Ascending aorta (tissue), 2 donors: ENCODE results near the gene LAMA5. TPM values are rescaled to one million over a fixed set of nuclear protein-coding genes. Genes with fewer than 3 reads are reported as not detected.

Experiments used
- DNase-seq, 2 donors: peaks; one replicate each; pipeline ENCODE4 v3.0.0-alpha.2; 2019; ENCODE audit warnings: low spot score in 2 of 2
- H3K27ac ChIP-seq, 2 donors: fragments of 200-600 bp; sonication (generic); one replicate each; pipeline ENCODE4 v1.5.1; 2016 to 2017; ENCODE audit warnings: mild to moderate bottlenecking in 1 of 2
- H3K27me3 ChIP-seq: fragments of 200-600 bp; sonication (generic); one replicate; pipeline ENCODE4 v1.5.1; 2017
- H3K36me3 ChIP-seq, 2 donors: fragments of 200-600 bp; sonication (generic); one replicate each; pipeline ENCODE4 v1.5.1; 2016
- H3K4me1 ChIP-seq, 2 donors: fragments of 200-600 bp; sonication (generic); one replicate each; pipeline ENCODE4 v1.5.1; 2016 to 2017; ENCODE audit warnings: mild to moderate bottlenecking in 1 of 2
- H3K4me3 ChIP-seq, 2 donors: fragments of 200-600 bp; sonication (generic); one replicate each; pipeline ENCODE4 v1.5.1; 2016 to 2017; ENCODE audit warnings: mild to moderate bottlenecking in 1 of 2
- H3K9me3 ChIP-seq, 2 donors: fragments of 200-600 bp; sonication (generic); one replicate each; pipeline ENCODE4 v1.5.1; 2016
- CTCF ChIP-seq, 3 experiments: fragments of 200-600 bp in 2 of 3; fragments of 450-650 bp in 1 of 3; sonication (generic) in 2 of 3; IDR thresholded peaks; one replicate each; pipeline ENCODE4 v1.5.1; 2016 to 2019; ENCODE audit warnings: antibody characterized with exemption in 3 of 3, mild to moderate bottlenecking in 1 of 3, moderate library complexity in 1 of 3
- intact Hi-C: fragments of 100-400 bp; cut with DNase I; formaldehyde crosslinking; loops from one replicate; pipeline ENCODE4 v1.15.1; 2023
- total RNA-seq: library from RNA; depleted of rRNA; stranded (reverse); fragments of >200 nt; gene quantifications from one replicate; pipeline ENCODE4 v1.1.0, GENCODE V29; 2016

Gene LAMA5
- total RNA-seq, 1 donor from 2014 or later: 469 TPM

GRCh38 chr20:62350629-62351422, 16.3 kb downstream of the LAMA5 start:
- H3K4me1 ChIP-seq: peaks cover 27 to 39% of the 10 kb centered on the region in 2 donors
- H3K9me3 ChIP-seq: no peaks in the 10 kb centered on the region
- peaks cover 43 to 47% of the 10 kb centered on the region in 2 donors for H3K36me3 ChIP-seq
- intact Hi-C loops: no loop called here
- H3K27ac ChIP-seq: peak overlapping the region; percentile 4 to 38
- no peak overlapping the region for H3K4me3 ChIP-seq
- H3K27me3 ChIP-seq: no peaks in the 10 kb centered on the region
- TF ChIP-seq CTCF (IDR thresholded peaks at IDR 0.05): no peak
- no peak for DNase-seq

- Histone ChIP-seq H3K4me1 (peaks cover 25 to 32% of the 10 kb centered on the region in 2 donors), H3K27me3 (no peaks in the 10 kb centered on the region), H3K36me3 (peaks cover 47 to 53% of the 10 kb centered on the region in 2 donors), H3K9me3 (no peaks in the 10 kb centered on the region), H3K27ac (peak overlapping the region in 1 of 2 donors; percentile 38), H3K4me3 (no peak overlapping the region)
- DNase-seq: no peak
- no peak for TF ChIP-seq CTCF (IDR thresholded peaks at IDR 0.05)
- intact Hi-C loops: no loop called here
Measured at GRCh38 chr20:62350098-62350628, 16.9 kb downstream of the LAMA5 start.

GRCh38 chr20:62349556-62350097, 17.5 kb downstream of the LAMA5 start:
- intact Hi-C loops: no loop called here
- Histone ChIP-seq H3K36me3 (peaks cover 53 to 58% of the 10 kb centered on the region in 2 donors), H3K27me3 (no peaks in the 10 kb centered on the region), H3K27ac (peak overlapping the region in 1 of 2 donors; percentile 38), H3K9me3 (no peaks in the 10 kb centered on the region), H3K4me1 (peaks cover 20 to 27% of the 10 kb centered on the region in 2 donors), H3K4me3 (no peak overlapping the region)
- TF ChIP-seq CTCF (IDR thresholded peaks at IDR 0.05): no peak
- no peak for DNase-seq

- H3K36me3 ChIP-seq: peaks cover 56 to 69% of the 10 kb centered on the region in 2 donors
- no peak for TF ChIP-seq CTCF (IDR thresholded peaks at IDR 0.05)
- no peaks in the 10 kb centered on the region for H3K9me3 ChIP-seq
- H3K27me3 ChIP-seq: no peaks in the 10 kb centered on the region
- H3K4me3 ChIP-seq: no peak overlapping the region
- intact Hi-C loops: no loop called here
- no peak overlapping the region for H3K27ac ChIP-seq
- DNase-seq: no peak
- H3K4me1 ChIP-seq: peaks cover 12 to 16% of the 10 kb centered on the region in 2 donors
Measured at GRCh38 chr20:62348604-62349003, 18.5 kb downstream of the LAMA5 start.

- peaks cover 3 to 5% of the 10 kb centered on the region in 2 donors for H3K4me1 ChIP-seq
- intact Hi-C loops: no loop called here
- H3K27me3 ChIP-seq: no peaks in the 10 kb centered on the region
- TF ChIP-seq CTCF (IDR thresholded peaks at IDR 0.05): no peak
- H3K27ac ChIP-seq: no peak overlapping the region
- H3K9me3 ChIP-seq: no peaks in the 10 kb centered on the region
- peaks cover 57 to 78% of the 10 kb centered on the region in 2 donors for H3K36me3 ChIP-seq
- no peak overlapping the region for H3K4me3 ChIP-seq
- no peak for DNase-seq
Measured at GRCh38 chr20:62347445-62347844, 19.7 kb downstream of the LAMA5 start.
